GM12878 (cell line): ENCODE data around the gene RSL24D1. TPM values are rescaled to one million over a fixed set of nuclear protein-coding genes. Genes with fewer than 3 reads are reported as not detected.

Source experiments
- BCL11A ChIP-seq: IDR thresholded peaks from 2 replicates; pipeline ENCODE4 v1.6.1; 2011; ENCODE audit warnings: low read depth, low read length
- BCL3 ChIP-seq: IDR thresholded peaks from 2 replicates; pipeline ENCODE4 v1.6.1; 2011; ENCODE audit warnings: borderline replicate concordance, low read depth, mild to moderate bottlenecking, moderate library complexity, low read length; ENCODE audit not compliant: insufficient read depth, poor library complexity, severe bottlenecking
- CEBPZ ChIP-seq: fragments of 150-350 bp; IDR thresholded peaks from 2 replicates; pipeline ENCODE4 v1.6.1; 2016; ENCODE audit warnings: low read depth, low read length
- CHD4 ChIP-seq: fragments of 200-600 bp; sonication (generic); IDR thresholded peaks from 2 replicates; pipeline ENCODE4 v1.6.1; 2016; ENCODE audit warnings: mild to moderate bottlenecking
- DPF2 ChIP-seq: fragments of 450-650 bp; IDR thresholded peaks from 2 replicates; pipeline ENCODE4 v1.6.1; 2017; ENCODE audit warnings: mild to moderate bottlenecking
- EGR1 ChIP-seq, 2 experiments: IDR thresholded peaks; 1 replicate in 1 of 2; 2 replicates in 1 of 2; pipeline ENCODE4 v1.6.1; 2011 to 2012; ENCODE audit warnings: low read depth in 2 of 2, low read length in 2 of 2, borderline replicate concordance in 1 of 2, mild to moderate bottlenecking in 1 of 2, moderate library complexity in 1 of 2
- EZH2 ChIP-seq: IDR thresholded peaks from 2 replicates; pipeline ENCODE4 v1.6.1; 2012; ENCODE audit warnings: low read depth, mild to moderate bottlenecking, control low read depth, inconsistent platforms, low read length, borderline replicate concordance; ENCODE audit not compliant: control insufficient read depth
- HDAC2 ChIP-seq: fragments of 200-600 bp; sonication (generic); IDR thresholded peaks from 2 replicates; pipeline ENCODE4 v1.6.1; 2017
- HDAC6 ChIP-seq: fragments of 200-600 bp; sonication (generic); IDR thresholded peaks from one replicate; pipeline ENCODE4 v1.8.0; 2017; ENCODE audit warnings: antibody characterized with exemption; ENCODE audit not compliant: unreplicated experiment
- KAT2A ChIP-seq: conservative IDR thresholded peaks from 2 replicates; pipeline ENCODE4 v1.6.1; 2011; ENCODE audit warnings: low read depth, low read length; ENCODE audit not compliant: control insufficient read depth
- LARP7 ChIP-seq: fragments of 450-650 bp; IDR thresholded peaks from 2 replicates; pipeline ENCODE4 v1.6.1; 2017; ENCODE audit warnings: mild to moderate bottlenecking
- MAX ChIP-seq: IDR thresholded peaks from 2 replicates; pipeline ENCODE4 v1.6.1; 2012; ENCODE audit warnings: low read depth, low read length, improper control_type of control experiment
- MEF2A ChIP-seq: IDR thresholded peaks from 2 replicates; pipeline ENCODE4 v1.6.1; 2011; ENCODE audit warnings: low read depth, mild to moderate bottlenecking, low read length, moderate library complexity; ENCODE audit not compliant: insufficient read depth
- MYC ChIP-seq: IDR thresholded peaks from 2 replicates; pipeline ENCODE4 v1.6.1; 2011; ENCODE audit warnings: mild to moderate bottlenecking, low read length, moderate library complexity, inconsistent platforms; ENCODE audit not compliant: insufficient read depth, insufficient replicate concordance, insufficient read length, severe bottlenecking
- NFYB ChIP-seq: IDR thresholded peaks from 2 replicates; pipeline ENCODE4 v1.6.1; 2011; ENCODE audit warnings: low read depth, mild to moderate bottlenecking, low read length, improper control_type of control experiment, moderate library complexity; ENCODE audit not compliant: insufficient read depth
- POLR2AphosphoS5 ChIP-seq: IDR thresholded peaks from 2 replicates; pipeline ENCODE4 v1.6.1; 2011; ENCODE audit warnings: mild to moderate bottlenecking, low read length, inconsistent platforms
- POU2F2 ChIP-seq: IDR thresholded peaks from 3 replicates; pipeline ENCODE4 v1.6.1; 2011; ENCODE audit warnings: low read depth, mild to moderate bottlenecking, low read length, borderline replicate concordance
- RB1 ChIP-seq: fragments of 450-650 bp; formaldehyde crosslinking; IDR thresholded peaks from 2 replicates; pipeline ENCODE4 v1.6.1; 2017; ENCODE audit warnings: mild to moderate bottlenecking, borderline replicate concordance
- TARDBP ChIP-seq: IDR thresholded peaks from 2 replicates; pipeline ENCODE4 v1.6.1; 2016; ENCODE audit warnings: borderline replicate concordance
- TCF7 ChIP-seq: IDR thresholded peaks from 2 replicates; pipeline ENCODE4 v1.6.1; 2014; ENCODE audit warnings: antibody characterized with exemption, borderline replicate concordance
- ZBTB4 ChIP-seq: fragments of 450-650 bp; formaldehyde crosslinking; IDR thresholded peaks from 2 replicates; pipeline ENCODE4 v1.4.0; 2022; ENCODE audit warnings: mild to moderate bottlenecking, moderate library complexity
- ZNF274 ChIP-seq: IDR thresholded peaks from one replicate; pipeline ENCODE4 v1.8.0; 2011; ENCODE audit not compliant: insufficient read length, insufficient read depth
- polyA plus RNA-seq, 11 experiments: library from polyadenylated mRNA; depleted of rRNA in 4 of 11; unstranded in 6 of 11; stranded (reverse) in 5 of 11; fragments of >200 nt; fragmentation: Nextera tagmentation in 4 of 11; fragmentation: Illumina TruSeq in 1 of 11; extraction: Ambion mirVana in 4 of 11; extraction: Trizol in 1 of 11; gene quantifications; 1 replicate in 1 of 11; 2 replicates in 10 of 11; pipeline versions ENCODE4 v1.2.1 to v1.2.3, GENCODE V29; 2011 to 2016; ENCODE audit warnings: inconsistent platforms in 2 of 11, missing spikeins in 2 of 11, low read depth in 1 of 11
- total RNA-seq, 4 experiments: library from RNA; depleted of rRNA in 3 of 4; stranded (reverse); fragments of >200 nt in 3 of 4; fragmentation: Illumina TruSeq in 1 of 4; extraction: Trizol in 1 of 4; gene quantifications; 2 replicates each; pipeline versions ENCODE4 v1.2.1 to v1.2.3, GENCODE V29; 2013 to 2021

The RSL24D1 gene
- total and polyA plus RNA-seq, 10 of the 15 experiments (the other 5 are each of a cell fraction or from before 2014, with no cell fraction given) = 94.9 to 249 (median 121) TPM

- TF ChIP-seq BCL3 (no peak), LARP7 (no peak), TCF7 (no peak), ZNF274 (no peak), CHD4 (no peak), MYC (no peak), MAX (no peak), DPF2 (no peak), HDAC2 (no peak), ZBTB4 (no peak), HDAC6 (no peak), MEF2A (peak; percentile 57; the same call in 1 of the 2 replicates), POU2F2 (peak; percentile 78; the same call in 1 of the 3 replicates), RB1 (no peak), EGR1 (IDR thresholded peaks at IDR 0.05; ENCODE audit: borderline replicate concordance in 1 of 2, low read depth in 2 of 2, low read length in 2 of 2) (no peak), NFYB (no peak), CEBPZ (no peak), EZH2 (no peak), BCL11A (no peak), POLR2AphosphoS5 (no peak), KAT2A (no peak), TARDBP (no peak)
Measured at GRCh38 chr15:55222588-55222987, 25.8 kb upstream of the RSL24D1 start (continued).
